Pancreas (tissue), 10 donors: ENCODE results near the gene DDX19B. TPM values are rescaled to one million over a fixed set of nuclear protein-coding genes. Genes with fewer than 3 reads are reported as not detected.
A peak's percentile ranks its signal among the peaks of the same experiment; 100 is the strongest.

Experiments used
- ATAC-seq, 4 donors: fragments of 200-7000 bp; cut with Tn5 transposase; one replicate each; pipeline versions ENCODE4 v1.8.0 to v1.9.1; 2020; ENCODE audit warnings: mild to moderate bottlenecking in 4 of 4, moderate library complexity in 4 of 4
- DNase-seq, 6 donors: peaks; one replicate each; pipeline ENCODE4 v3.0.0-alpha.2; 2020
- FAIRE-seq: peaks from 2 replicates; lab custom pipeline; 2012; peaks lifted over from hg19 to GRCh38; lab: Jason Lieb, UNC
- H3K27ac ChIP-seq, 4 donors: fragments of 200-600 bp; sonication (generic); 1 replicate in 3 of 4; 2 replicates in 1 of 4; pipeline versions ENCODE4 v1.5.0 to v1.8.0; 2020
- H3K27me3 ChIP-seq, 4 donors: fragments of 200-600 bp; one replicate each; pipeline ENCODE4 v1.8.0; 2021
- H3K36me3 ChIP-seq, 3 donors: fragments of 200-600 bp; sonication (generic) in 1 of 3; one replicate each; pipeline versions ENCODE4 v1.5.0 to v1.8.0; 2020 to 2021
- H3K4me1 ChIP-seq, 3 donors: fragments of 200-600 bp; one replicate each; pipeline ENCODE4 v1.8.0; 2021
- H3K4me3 ChIP-seq, 4 donors: fragments of 200-600 bp; sonication (generic) in 2 of 4; one replicate each; pipeline versions ENCODE4 v1.5.0 to v1.8.0; 2020 to 2021
- H3K9me3 ChIP-seq, 4 donors: fragments of 200-600 bp; one replicate each; pipeline ENCODE4 v1.8.0; 2021
- CTCF ChIP-seq, 4 donors: fragments of 200-600 bp; sonication (generic) in 3 of 4; IDR thresholded peaks; one replicate each; pipeline versions ENCODE4 v1.5.0 to v1.8.0; 2021; ENCODE audit warnings: antibody characterized with exemption in 4 of 4
- WGBS, 2 donors: extraction: QIAGEN DNeasy Blood & Tissue Kit; methylation state at CpG; one replicate each; pipeline ENCODE4 v1.1.7; 2013; 5-methylcytosine and 5-hydroxymethylcytosine counted together
- intact Hi-C, 3 donors: fragments of 100-400 bp; cut with DNase I; formaldehyde crosslinking; loops; one replicate each; pipeline versions ENCODE4 v1.11.1 to v1.14.2; 2022
- polyA plus RNA-seq, 2 donors: library from polyadenylated mRNA; stranded (reverse); fragments of 200-250 nt; gene quantifications; one replicate each; pipeline ENCODE4 v1.2.3, GENCODE V29; 2013
- total RNA-seq, 6 donors: library from RNA; stranded (reverse); fragmentation: NEBNext Ultra II Directional in 4 of 6; extraction: Animal tissue kit (Norgen Biotek cat#: 25700) in 4 of 6; gene quantifications; one replicate each; pipeline versions ENCODE4 v1.2.1 to v1.2.4, GENCODE V29; 2021 to 2023
- donor health status: healthy with polysubstance abuse.
- donor health status: DM: no; HTN: no; CAD: no; lungs with moderate emphysema.
- donor health status: DM: no; HTN: no; CAD: no.
- donor health status: control.
- donor health status: control.
- donor health status: Bipolar disorder and iron deficiency.
- donor health status: DM: yes; HTN: yes; CAD: no.
- donor health status: DM: no; HTN: no; CAD: no.
- donor health status: DM: no; HTN: no; CAD: no.
- donor health status: DM: yes; HTN: yes; CAD: no.

DDX19B gene
- total and polyA plus RNA-seq, 8 donors, result 12.5 to 19.6 (median 13.7) TPM

- WGBS, 2 donors, result 82 to 86% methylated on average over 21 of the region's 21 CpGs
- FAIRE-seq, result no peak
- TF ChIP-seq CTCF (IDR thresholded peaks at IDR 0.05), result no peak
- no peak for ATAC-seq
- Histone ChIP-seq H3K9me3 (no peaks in the 10 kb centered on the region), H3K4me3 (no peak overlapping the region), H3K27ac (no peak overlapping the region), H3K36me3 (peaks cover 0 to 44% (median 26%) of the 10 kb centered on the region in 3 donors), H3K27me3 (no peaks in the 10 kb centered on the region), H3K4me1 (peaks cover 0 to 8% (median 7%) of the 10 kb centered on the region in 3 donors)
- intact Hi-C loops, result no loop called here
- DNase-seq, result peak in 1 of 6 donors; percentile 35
Measured at GRCh38 chr16:70252355-70252988, 46.5 kb upstream of the DDX19B start.

GRCh38 chr16:70253291-70254106, 45.5 kb upstream of the DDX19B start:
- no peak for FAIRE-seq
- intact Hi-C loops, result no loop called here

GRCh38 chr16:70254180-70254964, 44.6 kb upstream of the DDX19B start:
- peaks cover 0 to 63% (median 42%) of the 10 kb centered on the region in 3 donors for H3K36me3 ChIP-seq
- no peaks in the 10 kb centered on the region for H3K9me3 ChIP-seq
- WGBS, 2 donors, result 85 to 89% methylated on average over 9 of the region's 9 CpGs
- H3K27ac ChIP-seq, result no peak overlapping the region
- peaks cover 0 to 8% (median 4%) of the 10 kb centered on the region in 3 donors for H3K4me1 ChIP-seq
- ATAC-seq (no peak), FAIRE-seq (no peak), DNase-seq (no peak)
- no peak for TF ChIP-seq CTCF (IDR thresholded peaks at IDR 0.05)
- H3K4me3 ChIP-seq, result no peak overlapping the region
- no peaks in the 10 kb centered on the region for H3K27me3 ChIP-seq
- intact Hi-C loops, result no loop called here

More at GRCh38 chr16:70253291-70254106, 45.5 kb upstream of the DDX19B start:
- 83 to 87% methylated on average over 16 of the region's 16 CpGs for WGBS, 2 donors
- TF ChIP-seq CTCF (IDR thresholded peaks at IDR 0.05), result peak in 3 of 4 donors; percentile 17 to 41 (median 29)
- H3K36me3 ChIP-seq, result peaks cover 0 to 54% (median 34%) of the 10 kb centered on the region in 3 donors
- no peak for ATAC-seq
- H3K27ac ChIP-seq, result no peak overlapping the region
- no peaks in the 10 kb centered on the region for H3K27me3 ChIP-seq
- no peaks in the 10 kb centered on the region for H3K9me3 ChIP-seq
- peak in 1 of 6 donors; percentile 67 for DNase-seq
- H3K4me3 ChIP-seq, result no peak overlapping the region
- peaks cover 0 to 8% (median 7%) of the 10 kb centered on the region in 3 donors for H3K4me1 ChIP-seq

- WGBS, 2 donors, result 94 to 95% methylated on average over 8 to 12 of the region's 12 CpGs
- H3K4me1 ChIP-seq, result peaks cover 0 to 4% (median 0%) of the 10 kb centered on the region in 3 donors
- FAIRE-seq (no peak), DNase-seq (no peak), ATAC-seq (no peak)
- no peak for TF ChIP-seq CTCF (IDR thresholded peaks at IDR 0.05)
- no peaks in the 10 kb centered on the region for H3K9me3 ChIP-seq
- peaks cover 0 to 68% (median 43%) of the 10 kb centered on the region in 3 donors for H3K36me3 ChIP-seq
- no peak overlapping the region for H3K27ac ChIP-seq
- H3K4me3 ChIP-seq, result no peak overlapping the region
- no peaks in the 10 kb centered on the region for H3K27me3 ChIP-seq
- intact Hi-C loops, result no loop called here
Measured at GRCh38 chr16:70254965-70255286, 44.1 kb upstream of the DDX19B start.
